SK-MEL-5 (cell line): ENCODE data around the gene CPE. TPM values are rescaled to one million over a fixed set of nuclear protein-coding genes. Genes with fewer than 3 reads are reported as not detected.

ENCODE experiments used
- DNase-seq: peaks from one replicate; pipeline ENCODE4 v3.0.0-alpha.2; 2016; ENCODE audit warnings: low read depth, low spot score
- in situ Hi-C: cut with HindIII; loops from 2 replicates; pipeline ENCODE4 v1.10.0; 2016; ENCODE audit warnings: low sequenced_read_pairs, high pct_unique_total_duplicates, low pct_unique_long_range_greater_than_20kb
- total RNA-seq: library from RNA; depleted of rRNA; stranded (reverse); fragments of >200 nt; shearing (Covaris generic); gene quantifications from 2 replicates; pipeline ENCODE4 v1.2.3, GENCODE V29; 2014

CPE gene
- total RNA-seq, 1 experiment from 2014 or later, result 0.29 TPM

GRCh38 chr4:165360041-165360695 lies 18.6 kb upstream of the CPE start:
- in situ Hi-C loops, result no loop called here
- no peak for DNase-seq

GRCh38 chr4:165360985-165361670 lies 17.7 kb upstream of the CPE start:
- DNase-seq, result no peak
- in situ Hi-C loops, result no loop called here

GRCh38 chr4:165361810-165362209 lies 17.0 kb upstream of the CPE start:
- in situ Hi-C loops, result no loop called here
- no peak for DNase-seq

GRCh38 chr4:165364452-165365080 lies 14.2 kb upstream of the CPE start:
- DNase-seq, result no peak
- in situ Hi-C loops, result no loop called here

- in situ Hi-C loops, result no loop called here
- no peak for DNase-seq
Measured at GRCh38 chr4:165367040-165367439, 11.8 kb upstream of the CPE start.

- no peak for DNase-seq
- in situ Hi-C loops, result no loop called here
Measured at GRCh38 chr4:165368114-165368513, 10.7 kb upstream of the CPE start.

GRCh38 chr4:165368567-165368966 lies 10.2 kb upstream of the CPE start:
- in situ Hi-C loops, result no loop called here
- DNase-seq, result no peak

GRCh38 chr4:165369522-165369921 lies 9.3 kb upstream of the CPE start:
- no peak for DNase-seq
- in situ Hi-C loops, result no loop called here

- no peak for DNase-seq
- in situ Hi-C loops, result no loop called here
Measured at GRCh38 chr4:165370530-165370929, 8.3 kb upstream of the CPE start.

- no peak for DNase-seq
- in situ Hi-C loops, result no loop called here
Measured at GRCh38 chr4:165375465-165375864, 3.3 kb upstream of the CPE start.

GRCh38 chr4:165378398-165378744 lies 437 bp upstream of the CPE start:
- DNase-seq, result no peak
- in situ Hi-C loops, result no loop called here

GRCh38 chr4:165379678-165380064 lies 863 bp downstream of the CPE start:
- DNase-seq, result no peak
- in situ Hi-C loops, result no loop called here

GRCh38 chr4:165380805-165381204 lies 2.0 kb downstream of the CPE start:
- DNase-seq, result no peak
- in situ Hi-C loops, result no loop called here

GRCh38 chr4:165381821-165382373 lies 3.1 kb downstream of the CPE start:
- no peak for DNase-seq

GRCh38 chr4:165382640-165383039 lies 3.8 kb downstream of the CPE start:
- in situ Hi-C loops, result no loop called here
- DNase-seq, result no peak

More at GRCh38 chr4:165381821-165382373, 3.1 kb downstream of the CPE start:
- in situ Hi-C loops, result no loop called here

- in situ Hi-C loops, result no loop called here
- DNase-seq, result no peak
Measured at GRCh38 chr4:165383591-165384073, 4.8 kb downstream of the CPE start.

- in situ Hi-C loops, result no loop called here
Measured at GRCh38 chr4:165384186-165384585, 5.4 kb downstream of the CPE start.

GRCh38 chr4:165384598-165384997 lies 5.8 kb downstream of the CPE start:
- DNase-seq, result no peak

More at GRCh38 chr4:165384186-165384585, 5.4 kb downstream of the CPE start:
- DNase-seq, result no peak

GRCh38 chr4:165385126-165385525 lies 6.3 kb downstream of the CPE start:
- in situ Hi-C loops, result no loop called here
- DNase-seq, result no peak

More at GRCh38 chr4:165384598-165384997, 5.8 kb downstream of the CPE start:
- in situ Hi-C loops, result no loop called here
